NCI-H69 (cell line): ENCODE measurements around the gene PPM1L.
"Not testable (repeated sequence)": the region's sequence is repeated elsewhere in the genome, so short reads cannot be mapped to it uniquely, and the experiment has no call there.

Source experiments
- DNase-seq: peaks from one replicate; lab custom pipeline; 2025; lab: John Stamatoyannopoulos, UW

PPM1L gene

DNA sequence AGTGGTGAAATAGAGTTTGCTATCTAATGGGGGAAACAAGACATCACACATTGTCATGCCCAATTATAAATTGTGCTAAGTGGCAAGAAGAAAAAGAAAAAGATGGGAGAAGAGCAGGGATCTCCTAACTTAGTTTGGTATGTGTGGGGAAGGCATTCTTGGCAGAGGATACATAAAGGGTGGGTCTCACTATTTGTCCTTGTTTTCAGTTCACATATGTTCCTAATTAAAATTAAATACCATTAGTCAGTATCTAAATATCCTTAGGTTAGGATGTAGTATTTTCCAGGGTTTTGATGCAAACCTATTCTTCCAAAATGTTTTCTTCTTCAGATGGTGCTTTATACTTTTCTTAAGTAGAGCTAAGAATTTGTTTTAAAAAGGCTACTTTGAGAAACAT lies 175.4 kb downstream of the PPM1L start:
- DNase-seq: peak; percentile 20

DNA sequence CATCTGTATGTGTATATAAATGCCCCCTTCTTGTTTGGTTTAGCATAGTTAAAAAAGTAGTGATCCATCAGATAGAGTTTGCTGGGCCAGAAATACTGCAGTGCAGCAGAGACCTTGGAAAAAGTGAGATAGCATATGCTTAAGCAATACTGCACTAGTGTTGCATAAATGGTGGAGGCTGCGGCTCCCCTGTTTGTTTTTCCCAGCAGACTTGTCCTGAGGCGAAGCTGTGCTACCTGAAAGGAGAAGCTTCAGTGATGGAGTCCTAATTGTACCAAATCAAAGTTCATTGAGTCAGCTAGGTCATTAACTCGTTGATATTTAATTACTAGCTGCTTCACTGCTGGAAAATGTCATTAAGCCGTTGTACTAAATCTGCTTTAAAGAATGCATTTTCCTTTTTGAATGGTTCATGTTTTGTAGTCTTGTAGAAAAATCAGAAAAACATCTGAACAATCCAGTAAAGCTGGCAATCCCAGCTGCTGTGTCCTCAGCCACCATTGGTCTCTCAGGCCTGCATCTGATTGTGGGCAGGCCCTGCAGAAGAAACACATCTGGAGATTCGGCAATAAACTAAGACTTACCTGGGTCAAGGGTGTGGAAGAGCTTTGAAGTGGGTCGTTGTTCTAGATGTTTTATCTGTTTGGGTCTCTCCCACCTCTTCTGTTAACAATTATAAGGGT lies 179.5 kb downstream of the PPM1L start:
- peak; percentile 6 for DNase-seq

DNA sequence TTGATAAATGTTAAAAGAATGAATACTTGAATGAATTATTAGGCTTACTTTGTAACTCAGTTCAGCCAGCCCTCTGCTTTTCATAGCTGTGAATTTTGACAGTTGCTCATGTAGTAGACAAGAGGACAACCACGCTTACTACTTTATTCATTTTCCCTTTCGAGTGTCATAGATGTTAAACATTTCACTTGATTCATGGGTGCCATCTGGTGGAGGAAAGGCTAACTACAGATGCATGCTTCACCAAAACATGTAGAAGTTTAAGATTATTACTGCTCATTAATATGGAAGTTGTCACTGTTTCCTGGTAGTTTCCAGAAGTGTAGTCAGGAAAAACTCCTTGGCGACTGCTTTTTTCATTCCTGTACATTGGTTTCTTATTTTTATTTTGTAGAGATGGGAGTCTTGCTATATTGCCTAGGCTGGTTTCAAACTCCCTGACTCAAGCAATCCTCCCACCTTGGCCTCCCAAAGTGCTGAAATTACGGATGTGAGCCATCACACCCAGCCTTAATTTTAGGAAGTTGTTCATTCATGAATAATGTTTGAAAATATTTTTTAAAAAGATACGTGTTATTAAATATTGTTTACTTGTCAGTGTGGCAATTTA lies 186.0 kb downstream of the PPM1L start:
- DNase-seq: no peak

DNA sequence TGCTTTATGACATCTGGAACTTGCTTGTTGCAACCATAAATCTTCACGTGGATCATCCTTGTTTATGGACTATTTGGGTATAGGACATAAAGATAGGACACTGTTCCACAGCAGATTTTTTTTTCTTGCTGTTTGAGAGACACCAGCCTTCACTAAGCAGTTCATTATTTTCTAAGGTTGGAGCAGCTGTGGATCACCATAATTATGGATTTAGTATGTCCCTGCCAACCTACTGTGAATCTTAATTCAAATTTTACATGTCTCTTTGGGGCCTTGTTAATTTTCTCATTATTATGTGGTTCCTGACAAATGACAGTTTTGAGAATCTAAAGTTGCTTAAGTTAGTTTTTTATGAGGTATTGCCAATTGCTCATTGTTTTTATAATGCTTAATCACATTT lies 188.0 kb downstream of the PPM1L start:
- no peak for DNase-seq

DNA sequence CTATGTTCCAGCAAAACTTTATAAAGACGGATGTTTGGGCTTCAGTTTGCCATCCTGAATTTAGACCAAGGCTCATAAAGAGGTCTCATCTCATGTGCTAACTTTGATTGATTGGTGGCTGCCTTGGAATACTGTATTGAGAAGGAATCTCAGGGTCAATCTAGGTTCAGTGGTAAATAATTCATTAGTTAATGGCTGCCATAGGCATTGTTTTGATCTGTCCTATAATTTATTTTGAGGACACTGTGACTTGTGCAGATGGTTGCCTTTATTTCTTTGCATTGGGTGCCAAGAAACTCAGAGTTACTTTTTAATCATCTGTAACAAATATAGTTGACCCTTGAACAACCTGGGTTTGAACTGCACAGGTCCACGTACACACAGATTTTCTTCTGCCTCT lies 189.3 kb downstream of the PPM1L start:
- DNase-seq: no peak

DNA sequence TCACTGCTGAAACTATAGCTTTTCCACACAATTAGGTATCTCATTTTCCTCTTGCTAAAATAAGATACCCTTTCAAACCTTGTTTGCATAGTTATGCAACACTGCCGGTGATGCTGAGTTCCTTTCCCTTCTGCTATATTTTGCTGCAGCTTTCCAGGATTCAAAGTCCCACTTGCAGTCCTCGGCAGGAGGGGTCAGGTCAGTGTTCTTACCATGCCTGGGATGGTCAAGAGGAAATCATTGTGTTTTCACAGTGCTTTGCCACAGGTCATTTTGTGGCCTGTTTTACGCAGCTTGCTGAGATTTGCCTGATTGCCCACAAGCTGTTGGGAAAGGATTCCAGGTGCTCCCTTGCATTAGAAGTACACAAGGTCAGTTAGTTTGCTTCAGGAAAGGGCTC lies 192.2 kb downstream of the PPM1L start:
- DNase-seq: no peak

DNA sequence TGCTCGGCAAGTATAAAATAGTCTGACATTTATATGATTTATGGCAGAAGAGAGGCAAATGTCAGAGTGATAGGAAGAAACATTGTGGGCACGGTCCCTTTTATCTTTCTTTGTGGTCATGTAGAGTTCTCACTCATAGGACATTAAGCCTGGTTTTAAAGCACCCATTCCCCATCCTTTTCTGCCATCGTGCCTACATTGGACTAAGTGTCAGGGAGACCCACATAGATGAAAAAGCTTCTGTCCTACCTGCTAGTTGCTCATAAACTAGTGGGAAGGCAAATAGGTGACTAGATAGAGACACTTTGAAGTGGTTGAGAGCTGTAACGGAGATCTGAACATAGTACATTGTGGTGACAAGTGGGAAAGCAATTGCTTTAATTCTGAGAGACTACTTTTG lies 193.4 kb downstream of the PPM1L start:
- no peak for DNase-seq

DNA sequence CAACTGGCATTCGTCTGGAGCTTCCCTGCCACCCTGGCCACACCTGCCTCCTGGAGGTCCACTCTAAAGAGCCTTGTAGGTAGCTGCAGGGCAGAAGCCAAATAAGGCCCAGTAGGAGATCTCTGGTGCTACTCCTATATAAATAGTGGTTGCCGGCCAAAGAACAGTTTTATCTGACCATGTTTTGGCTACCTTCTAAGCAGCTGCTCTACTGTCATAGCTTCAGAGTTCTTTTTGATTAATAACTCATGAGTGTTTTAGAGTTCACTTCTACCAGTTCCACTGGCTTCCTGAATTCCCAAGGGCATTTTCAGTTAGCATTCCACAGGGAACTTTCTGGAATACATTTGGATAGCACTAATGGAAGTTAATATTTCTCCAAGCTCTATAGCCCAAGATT lies 194.5 kb downstream of the PPM1L start:
- peak; percentile 68 for DNase-seq

DNA sequence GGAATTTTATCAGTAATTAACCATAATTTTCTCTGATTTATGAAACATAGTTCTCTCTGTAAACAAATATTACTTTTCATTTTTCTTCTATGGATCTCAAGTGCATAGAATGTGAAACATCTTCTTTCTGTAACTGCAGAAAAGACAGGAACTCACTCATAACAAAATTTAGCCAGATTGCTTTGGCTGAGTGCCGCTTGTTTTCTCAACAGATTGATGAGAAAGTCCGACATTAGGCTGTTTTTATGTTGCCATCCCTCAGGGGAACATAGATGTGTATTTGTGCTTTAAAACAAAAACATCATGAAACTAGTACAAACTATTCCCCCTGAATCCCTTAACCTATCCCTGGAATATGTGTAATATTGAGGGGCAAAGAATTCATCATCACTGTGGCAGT lies 194.9 kb downstream of the PPM1L start:
- DNase-seq: no peak

DNA sequence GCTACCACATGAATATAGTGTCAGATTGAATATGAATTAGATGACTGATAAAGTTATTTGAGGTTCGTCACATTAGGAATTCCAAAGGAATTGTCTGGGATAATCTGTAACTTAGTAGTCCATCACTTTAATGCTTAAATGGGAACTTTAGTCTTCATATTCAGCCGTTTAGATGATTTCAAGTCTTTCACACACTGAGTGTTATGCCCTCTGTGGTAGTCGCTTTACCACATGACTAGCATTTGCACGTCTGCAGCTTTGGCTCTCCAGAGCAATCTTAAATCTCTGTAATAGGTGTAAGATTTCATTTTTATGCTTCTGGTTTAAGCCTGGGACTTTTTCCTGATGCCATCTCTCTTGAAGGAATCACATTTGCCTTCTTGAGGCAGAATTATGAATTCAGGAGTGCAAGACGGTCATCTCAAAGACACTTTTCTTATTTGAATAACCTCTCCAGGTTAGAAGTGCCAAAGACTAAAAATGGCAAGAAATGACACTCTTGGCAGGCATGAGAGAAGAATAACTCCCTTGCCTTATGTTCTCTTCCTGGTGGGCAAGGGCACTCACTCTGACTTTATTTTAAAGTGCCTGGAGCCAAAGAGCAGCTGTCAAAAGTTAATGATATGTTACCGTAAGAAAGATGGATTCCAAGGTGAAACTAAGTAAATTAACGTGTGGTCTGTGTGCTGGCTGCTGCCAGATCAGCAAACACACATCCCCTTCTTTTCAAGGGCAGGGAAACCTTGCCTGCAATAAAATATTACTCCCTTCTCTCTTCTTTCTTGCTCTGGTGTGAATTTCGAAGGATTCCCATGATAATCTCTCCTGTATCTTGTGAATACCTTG lies 195.8 kb downstream of the PPM1L start:
- peak; percentile 92 for DNase-seq

DNA sequence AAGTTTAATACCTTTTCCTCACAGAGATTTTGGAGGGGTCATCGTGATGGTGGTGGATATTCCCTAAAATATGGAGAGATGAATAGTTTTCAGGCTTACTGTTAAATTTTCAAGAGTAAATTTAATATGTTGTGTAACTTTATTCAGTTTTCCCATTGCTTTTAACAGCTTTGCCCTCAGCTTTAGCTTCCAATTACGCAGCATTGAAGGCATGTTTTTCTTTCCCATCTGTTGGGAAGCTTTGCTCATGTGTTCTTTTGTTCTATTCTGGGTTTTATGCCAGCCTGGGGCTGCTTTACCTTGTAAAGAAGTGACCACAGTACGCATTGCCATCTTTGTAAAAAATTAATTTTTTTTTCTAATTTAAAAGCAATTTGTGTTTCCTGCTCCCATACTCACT lies 197.7 kb downstream of the PPM1L start:
- DNase-seq: peak; percentile 86

DNA sequence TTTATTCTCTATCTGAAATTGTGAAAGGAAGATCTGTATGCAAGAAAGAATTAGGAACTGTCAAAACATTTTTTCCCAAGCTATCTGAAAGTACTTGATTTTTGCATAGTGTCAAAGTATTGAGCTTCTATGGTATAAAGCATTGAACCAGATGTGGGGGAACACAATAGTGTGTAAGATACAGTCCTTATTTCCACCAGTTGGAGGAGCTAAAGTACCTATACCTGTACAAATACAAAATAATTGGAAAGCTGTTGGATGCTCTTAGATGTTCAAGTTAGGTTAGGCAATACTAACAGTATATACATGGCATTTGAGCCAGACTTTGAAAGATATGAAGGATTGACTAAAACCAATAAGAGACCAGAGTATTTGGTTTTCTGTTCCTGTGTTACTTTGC lies 200.8 kb downstream of the PPM1L start:
- peak; percentile 51 for DNase-seq

DNA sequence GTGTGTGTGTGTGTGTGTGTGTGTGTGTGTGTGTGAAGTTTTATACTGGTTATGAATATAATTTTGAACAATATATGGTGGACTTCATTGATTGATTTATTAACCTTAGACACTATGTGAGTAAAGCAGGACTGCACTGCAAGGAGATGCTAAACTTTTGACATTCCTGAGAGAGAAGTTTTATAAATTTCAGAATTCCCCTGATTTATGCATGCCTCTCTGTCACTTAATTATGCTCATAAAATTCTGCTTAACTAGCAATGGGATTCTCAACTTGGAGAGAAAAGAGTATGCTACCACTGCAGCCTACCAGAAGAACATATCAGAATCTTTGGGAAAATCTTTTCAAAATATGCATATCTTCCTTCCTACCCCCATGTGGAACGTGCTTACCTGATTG lies 204.5 kb downstream of the PPM1L start:
- no peak for DNase-seq

DNA sequence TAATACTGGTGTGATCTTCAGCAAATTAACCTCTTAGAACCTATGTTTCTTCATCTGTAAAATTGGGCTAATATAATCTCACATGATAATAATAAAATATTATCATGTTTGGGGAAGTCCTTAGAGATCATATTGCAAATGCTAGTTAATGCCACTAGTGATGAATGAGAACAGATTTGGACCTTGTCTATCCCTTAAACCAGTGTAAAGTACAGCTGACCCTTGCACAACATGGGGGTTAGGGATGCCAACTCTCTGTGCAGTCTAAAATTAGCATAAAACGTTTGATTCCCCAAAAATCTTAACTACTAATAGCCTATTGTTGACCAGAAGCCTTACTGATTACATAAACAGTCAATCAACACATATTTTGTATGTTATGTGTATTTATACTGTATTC lies 207.9 kb downstream of the PPM1L start:
- DNase-seq: no peak

DNA sequence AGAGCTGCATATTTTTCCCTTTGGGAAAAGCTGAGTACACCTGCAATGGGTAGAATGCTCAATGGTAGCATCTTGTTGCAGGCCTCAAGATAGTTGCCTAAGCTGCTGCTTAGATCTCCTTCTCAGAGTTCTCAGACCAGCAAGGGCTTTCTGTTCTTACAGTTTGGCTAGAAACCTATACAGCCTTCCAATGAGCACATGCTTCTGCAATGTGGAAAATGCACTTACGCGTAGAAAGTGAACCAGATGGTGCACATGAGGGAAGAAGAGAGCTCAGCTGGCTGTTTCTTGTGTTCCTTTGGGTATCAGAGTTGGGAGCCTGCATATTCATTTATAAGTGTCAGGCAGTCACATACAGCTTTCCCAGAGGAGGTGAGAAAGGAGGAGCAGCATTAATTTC lies 212.7 kb downstream of the PPM1L start:
- peak; percentile 84 for DNase-seq

DNA sequence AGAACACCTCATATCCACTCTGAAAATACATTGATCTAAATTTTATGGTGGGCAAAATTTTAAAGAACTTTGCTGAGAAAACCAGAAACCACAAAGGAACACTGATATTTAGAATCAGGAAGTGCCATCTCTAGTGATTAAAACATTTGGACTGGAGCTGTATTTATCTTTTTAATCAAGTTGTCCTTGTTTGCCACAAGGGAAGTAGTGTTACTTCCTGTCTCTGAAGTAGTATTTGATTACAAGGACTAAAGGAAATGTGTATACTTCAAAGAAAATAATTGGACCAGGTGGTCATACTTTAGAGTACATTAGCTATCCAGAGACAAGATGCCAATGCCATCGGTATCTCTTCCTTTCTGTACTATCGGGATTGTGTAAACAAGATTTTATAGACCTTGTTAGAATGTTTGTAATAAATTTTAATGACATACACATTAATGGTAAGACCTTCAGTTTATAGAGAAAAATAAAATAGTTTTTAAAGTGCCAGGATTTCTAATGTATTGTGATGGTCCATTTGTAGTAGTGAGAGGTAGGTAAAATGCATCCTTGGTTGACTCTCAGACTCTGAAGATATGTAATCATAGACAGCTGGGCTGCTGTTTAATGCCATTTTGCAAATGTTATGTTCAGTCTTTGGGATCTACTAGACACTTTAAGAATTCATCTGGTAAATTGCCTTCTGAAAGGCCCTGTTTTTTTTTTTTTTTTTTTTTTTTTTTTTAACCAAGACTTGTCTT lies 217.2 kb downstream of the PPM1L start:
- no peak for DNase-seq

DNA sequence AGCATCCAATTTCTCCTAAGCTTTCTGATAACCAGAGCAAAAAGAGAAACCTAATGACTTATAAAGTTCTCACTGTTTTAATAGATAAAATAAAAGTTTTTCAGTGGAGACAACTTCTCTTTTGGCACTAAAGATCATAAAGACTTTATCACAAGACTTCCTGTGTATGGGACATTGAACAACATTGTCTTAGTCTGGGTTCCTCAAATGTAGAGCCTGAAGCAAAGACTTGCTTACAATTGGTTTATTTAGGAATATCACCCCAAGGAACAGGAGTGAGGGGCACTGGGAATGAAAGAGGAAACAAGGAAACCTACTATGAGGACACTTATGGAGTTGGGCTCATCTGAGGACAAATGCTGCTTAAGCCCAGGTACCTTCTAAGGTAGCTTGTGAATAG lies 221.7 kb downstream of the PPM1L start:
- DNase-seq: no peak

DNA sequence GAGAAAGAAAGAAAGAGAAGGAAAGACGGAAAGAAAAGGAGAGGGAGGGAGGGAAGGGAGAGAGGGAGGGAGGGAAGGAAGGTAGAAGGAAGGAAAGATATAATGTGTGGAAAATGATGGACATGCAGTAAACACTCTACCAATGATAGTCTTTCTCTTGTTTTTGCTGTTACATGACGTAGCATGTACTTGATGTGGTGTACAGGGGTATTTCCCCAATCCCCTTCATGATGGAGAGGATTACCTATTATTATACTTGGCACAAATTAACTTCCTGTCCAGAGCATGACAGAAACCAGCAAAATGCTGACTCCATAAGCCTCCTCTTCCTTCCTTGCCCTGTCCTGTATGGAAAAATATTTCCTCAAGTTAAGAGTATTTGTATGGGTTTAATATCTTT lies 224.7 kb downstream of the PPM1L start:
- DNase-seq: no peak

DNA sequence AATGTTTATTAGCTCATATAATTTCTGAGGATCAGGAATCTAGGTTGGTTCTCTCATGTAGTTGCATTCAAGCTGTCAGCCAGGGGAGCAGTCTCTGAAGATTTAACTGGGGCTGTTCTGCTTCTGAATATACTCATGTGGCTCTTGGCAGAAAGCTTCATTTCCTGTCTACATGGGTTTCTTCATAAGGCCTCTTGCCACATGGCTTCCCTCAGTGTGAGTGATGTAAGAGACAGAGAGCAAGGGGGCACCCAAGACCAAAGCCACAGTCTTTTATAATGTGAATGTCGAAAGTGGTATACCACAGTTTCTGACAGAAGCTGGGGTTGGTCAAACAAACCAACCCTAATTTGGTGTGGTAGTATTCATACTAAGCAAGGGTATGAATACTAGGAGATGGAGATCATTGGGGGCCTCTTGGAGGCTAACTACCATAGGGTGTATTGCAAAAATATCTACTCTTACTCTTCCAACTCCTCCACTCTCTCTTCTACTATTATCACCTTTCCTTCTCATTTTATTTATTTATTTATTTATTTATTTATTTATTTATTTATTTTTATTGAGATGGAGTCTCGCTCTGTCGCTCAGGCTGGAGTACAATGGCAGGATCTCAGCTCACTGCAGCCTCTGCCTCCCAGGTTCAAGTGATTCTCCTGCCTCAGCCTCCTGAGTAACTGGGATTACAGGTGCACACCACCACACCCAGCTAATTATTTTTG lies 225.3 kb downstream of the PPM1L start:
- no peak for DNase-seq

DNA sequence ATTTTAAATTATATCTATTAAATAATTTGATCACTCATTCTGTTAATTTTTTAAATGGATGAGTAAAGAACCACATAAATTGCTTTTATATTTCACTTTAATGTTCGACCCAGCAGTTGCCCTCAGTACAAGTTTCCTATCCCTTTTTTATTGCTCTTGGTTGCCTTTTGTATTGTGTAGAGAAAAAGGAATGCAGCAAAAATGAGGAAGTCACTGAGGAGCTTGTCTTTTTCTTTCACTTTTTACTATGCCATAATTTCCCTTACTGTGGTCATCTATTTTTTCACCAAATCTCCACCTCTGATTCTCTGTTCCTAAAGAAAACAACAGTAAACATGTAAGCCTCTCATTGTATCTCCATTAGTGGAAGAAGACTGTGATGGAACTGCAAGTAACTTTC lies 226.5 kb downstream of the PPM1L start:
- DNase-seq: no peak

DNA sequence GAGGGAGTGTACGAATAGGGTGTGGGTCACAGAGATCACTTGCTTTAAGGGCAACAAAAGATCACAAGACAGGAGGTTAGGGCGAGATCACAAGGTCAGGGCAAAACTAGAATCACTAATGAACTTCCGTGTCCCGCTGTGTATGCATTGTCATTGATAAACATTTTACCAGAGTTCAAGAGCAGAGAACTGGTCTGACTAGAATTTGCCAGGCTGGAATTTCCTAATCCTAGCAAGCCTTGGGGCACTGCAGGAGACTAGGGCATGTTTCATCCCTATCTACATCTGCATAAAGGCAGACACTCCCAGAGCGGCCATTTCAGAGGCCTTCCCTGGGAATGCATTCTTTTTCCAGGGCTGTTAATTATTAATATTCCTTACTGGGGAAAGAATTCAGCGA lies 227.9 kb downstream of the PPM1L start:
- not testable (repeated sequence) for DNase-seq

DNA sequence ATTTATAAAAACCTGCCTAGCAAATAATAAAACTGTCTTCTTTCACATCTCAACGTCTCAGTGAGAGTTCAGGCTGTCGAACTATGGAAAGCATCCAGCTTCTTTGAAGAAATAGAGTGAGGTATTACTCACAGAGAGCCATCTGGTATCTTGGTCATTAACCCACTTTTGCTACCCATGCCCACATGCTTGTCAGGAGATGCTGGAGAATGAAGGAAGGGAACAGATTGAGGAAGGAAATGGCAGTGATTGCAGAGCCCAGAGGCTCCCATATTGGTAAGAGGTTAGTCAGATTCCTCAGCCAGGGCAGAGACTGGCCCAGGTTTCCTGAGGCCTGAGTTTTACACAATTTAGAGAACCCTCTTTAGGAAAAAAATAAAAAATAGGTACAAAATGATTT lies 230.0 kb downstream of the PPM1L start:
- peak; percentile 30 for DNase-seq
